T-helper 1 cell (primary cell): Measurements from ENCODE around the gene TYMP.
"Not testable (repeated sequence)": the region's sequence is repeated elsewhere in the genome, so short reads cannot be mapped to it uniquely, and the experiment has no call there.

Experiments
- DNase-seq, 5 donors: peaks; one replicate each; pipeline ENCODE4 v3.0.0-alpha.2; 2012 to 2020

TYMP gene

GRCh38 chr22:50523806-50524675 lies 5.8 kb downstream of the TYMP start:
- DNase-seq = no peak

- DNase-seq = no peak
These were observed 6.4 kb downstream of the TYMP start for GRCh38 chr22:50523458-50523805.

GRCh38 chr22:50522806-50523438 lies 6.9 kb downstream of the TYMP start:
- no peak for DNase-seq

GRCh38 chr22:50522208-50522805 lies 7.5 kb downstream of the TYMP start:
- DNase-seq = no peak

- no peak for DNase-seq
These were observed 8.1 kb downstream of the TYMP start for GRCh38 chr22:50521710-50522109.

GRCh38 chr22:50520826-50521453 lies 8.9 kb downstream of the TYMP start:
- DNase-seq = no peak

GRCh38 chr22:50520184-50520583 lies 9.6 kb downstream of the TYMP start:
- not testable (repeated sequence) for DNase-seq

GRCh38 chr22:50519151-50519550 lies 10.7 kb downstream of the TYMP start:
- DNase-seq = no peak

GRCh38 chr22:50518606-50519005 lies 11.2 kb downstream of the TYMP start:
- no peak for DNase-seq

GRCh38 chr22:50517495-50518260 lies 12.1 kb downstream of the TYMP start:
- no peak for DNase-seq

- DNase-seq = no peak
These were observed 12.9 kb downstream of the TYMP start for GRCh38 chr22:50516891-50517290.

- DNase-seq = no peak
These were observed 13.7 kb downstream of the TYMP start for GRCh38 chr22:50516068-50516467.

- DNase-seq = no peak
These were observed 16.6 kb downstream of the TYMP start for GRCh38 chr22:50513175-50513574.

- no peak for DNase-seq
These were observed 20.9 kb downstream of the TYMP start for GRCh38 chr22:50508897-50509296.

- DNase-seq = peak in 4 of 5 donors; percentile 94 to 99 (median 96)
These were observed 21.6 kb downstream of the TYMP start, which contains the start of gene NCAPH2 for GRCh38 chr22:50507991-50508884. Gene NCAPH2 (plus strand): TSS chr22:50508224. CDS start chr22:50508338, 114 bp downstream.

- peak in 4 of 5 donors; percentile 88 to 97 (median 90) for DNase-seq
These were observed 22.3 kb downstream of the TYMP start, which contains the start of gene LMF2 for GRCh38 chr22:50507421-50507990. Gene LMF2 (minus strand): TSS chr22:50507702. CDS start chr22:50507675, 27 bp downstream.

- peak in 1 of 5 donors; percentile 15 for DNase-seq
These were observed 23.0 kb downstream of the TYMP start for GRCh38 chr22:50506611-50507420.

GRCh38 chr22:50505776-50506610 lies 23.8 kb downstream of the TYMP start:
- DNase-seq = peak in 1 of 5 donors; percentile 10

GRCh38 chr22:50505276-50505775 lies 24.5 kb downstream of the TYMP start:
- DNase-seq = no peak
